Posterior vena cava (tissue), 2 donors: ENCODE measurements around the gene AIG1. TPM values are rescaled to one million over a fixed set of nuclear protein-coding genes. Genes with fewer than 3 reads are reported as not detected.
"Not testable (repeated sequence)": the region's sequence is repeated elsewhere in the genome, so short reads cannot be mapped to it uniquely, and the experiment has no call there.

ENCODE experiments used
- DNase-seq: peaks from one replicate; pipeline ENCODE4 v3.0.0-alpha.2; 2020; ENCODE audit warnings: low spot score
- intact Hi-C, 2 donors: fragments of 100-400 bp; cut with DNase I; formaldehyde crosslinking; loops; one replicate each; pipeline versions ENCODE4 v1.14.1 to v1.14.2; 2022 to 2023
- total RNA-seq, 2 donors: library from RNA; stranded (reverse); fragmentation: NEBNext Ultra II Directional; extraction: Animal tissue kit (Norgen Biotek cat#: 25700); gene quantifications; one replicate each; pipeline ENCODE4 v1.2.1, GENCODE V29; 2021
- donor health status: DM: yes; HTN: yes; CAD: no.
- donor health status: DM: yes; HTN: yes; CAD: no.

The AIG1 gene
- total RNA-seq, 2 donors from 2014 or later = 25.8 to 32.7 TPM

DNA sequence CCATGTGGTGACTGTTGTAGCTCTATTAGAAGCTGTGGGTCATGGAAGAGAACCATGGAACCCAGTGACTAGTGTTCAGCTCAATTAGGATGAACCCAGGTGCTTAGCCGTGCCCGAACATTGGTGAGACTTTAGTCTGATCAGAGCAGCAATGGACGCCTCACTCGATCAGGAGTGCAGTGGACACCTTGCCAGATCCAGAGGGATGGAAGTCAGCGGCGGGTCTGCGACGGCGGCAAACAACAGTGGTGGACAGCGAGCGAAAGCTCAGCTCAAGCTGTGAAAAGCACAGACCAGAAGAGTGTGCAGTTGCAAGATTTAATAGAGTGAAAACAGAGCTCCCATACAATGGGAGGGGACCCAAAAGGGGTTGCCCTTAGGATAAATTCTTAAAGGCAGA lies 26.6 kb downstream of the AIG1 start:
- intact Hi-C loops, DNase-seq: not testable (repeated sequence)

DNA sequence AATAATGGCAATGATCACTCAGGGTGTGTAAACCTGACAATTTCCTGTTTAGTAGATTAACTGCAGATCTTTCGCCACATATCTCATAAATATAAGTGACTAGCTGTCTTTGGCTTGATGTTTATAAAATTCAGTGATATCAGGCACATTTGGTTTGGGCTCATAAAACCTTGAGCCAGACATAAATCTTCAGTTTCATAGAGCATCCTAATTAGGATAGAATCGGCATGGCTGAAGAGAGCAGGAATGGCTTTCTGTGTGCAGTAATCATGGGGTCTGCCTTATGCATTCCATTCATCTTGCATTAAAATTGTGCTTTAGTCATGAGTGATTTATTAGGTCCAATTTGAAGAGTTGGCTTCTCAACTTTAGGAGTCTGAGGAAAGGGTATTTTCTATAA lies 27.2 kb downstream of the AIG1 start:
- intact Hi-C loops = no loop called here
- no peak for DNase-seq

- no peak for DNase-seq
- intact Hi-C loops = no loop called here
Observed at GRCh38 chr6:143090314-143091044, 29.8 kb downstream of the AIG1 start.

- no peak for DNase-seq
- intact Hi-C loops = no loop called here
Observed at GRCh38 chr6:143092768-143093167, 32.1 kb downstream of the AIG1 start.

DNA sequence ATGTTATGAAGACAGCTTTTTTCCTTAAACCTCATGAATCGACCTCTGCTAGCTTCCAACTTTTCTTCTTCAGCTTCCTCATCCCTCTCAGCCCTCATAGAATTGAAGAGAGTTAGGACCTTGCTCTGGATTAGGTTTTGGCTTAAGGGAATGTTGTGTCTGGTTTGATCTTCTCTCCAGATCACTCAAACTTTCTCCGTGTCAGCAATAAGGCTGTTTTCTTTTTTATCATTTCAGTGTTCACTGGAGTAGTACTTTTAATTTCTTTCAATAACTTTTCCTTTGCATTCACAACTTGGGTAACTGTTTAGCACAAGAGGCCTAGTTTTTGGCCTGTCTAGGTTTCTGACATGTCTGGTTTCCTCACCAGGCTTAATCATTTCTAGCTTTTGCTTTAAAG lies 32.6 kb downstream of the AIG1 start:
- no peak for DNase-seq

DNA sequence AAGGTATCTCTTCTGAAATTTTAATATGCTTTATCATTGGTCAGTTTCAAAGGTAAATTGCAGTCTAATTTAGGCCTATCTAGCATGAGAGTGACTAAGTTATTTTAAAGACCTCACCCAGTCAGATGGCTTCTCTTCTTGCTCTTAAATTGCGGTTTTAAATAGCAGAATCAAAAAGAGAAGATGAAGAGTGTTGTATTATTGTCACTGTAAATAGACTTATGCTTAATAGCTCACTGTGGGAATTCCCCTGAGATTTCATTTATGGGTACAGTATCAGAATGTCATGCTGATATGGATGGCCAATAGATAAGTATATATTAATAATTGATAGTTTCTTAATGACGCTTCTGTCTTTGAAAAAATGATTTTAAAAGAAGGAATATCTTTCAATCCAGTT lies 35.7 kb downstream of the AIG1 start:
- no peak for DNase-seq
- intact Hi-C loops = no loop called here

More for the DNA sequence above, 32.6 kb downstream of the AIG1 start:
- intact Hi-C loops = no loop called here

DNA sequence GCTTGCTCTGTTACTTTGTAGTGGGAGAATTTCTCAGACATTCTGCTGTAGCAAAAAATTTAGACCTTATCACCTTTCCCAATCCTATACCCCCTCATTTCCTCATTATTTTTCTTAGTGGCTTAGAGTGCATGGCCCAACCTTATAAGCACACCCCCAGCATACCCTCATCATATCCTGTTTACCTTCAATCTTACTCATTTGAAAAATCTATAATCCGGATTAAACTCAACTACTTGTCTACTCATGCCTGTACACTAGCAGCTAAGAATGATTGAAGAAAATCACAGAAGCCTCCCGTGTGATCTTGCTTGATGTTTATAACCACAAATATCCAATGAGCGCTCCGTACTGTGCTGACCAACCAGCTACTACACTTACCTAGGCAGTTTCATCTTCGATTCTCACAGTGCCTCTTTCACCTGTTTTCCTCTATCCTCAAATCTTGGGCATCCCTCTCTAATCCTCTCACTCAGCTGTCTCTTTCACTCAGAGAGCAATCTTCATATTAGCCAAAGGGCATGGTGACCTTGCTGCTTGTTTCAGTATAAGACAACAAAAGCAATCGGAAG lies 36.6 kb downstream of the AIG1 start:
- intact Hi-C loops = no loop called here
- DNase-seq = no peak

- intact Hi-C loops = no loop called here
- no peak for DNase-seq
Observed at GRCh38 chr6:143098054-143098671, 37.5 kb downstream of the AIG1 start.

GRCh38 chr6:143099647-143100046 lies 39.0 kb downstream of the AIG1 start:
- intact Hi-C loops = no loop called here
- no peak for DNase-seq

- intact Hi-C loops = no loop called here
Observed at GRCh38 chr6:143100429-143100828, 39.7 kb downstream of the AIG1 start.

GRCh38 chr6:143103916-143104315 lies 43.2 kb downstream of the AIG1 start:
- intact Hi-C loops = no loop called here
- DNase-seq = no peak

More at GRCh38 chr6:143100429-143100828, 39.7 kb downstream of the AIG1 start:
- DNase-seq = no peak

- DNase-seq = no peak
- intact Hi-C loops = no loop called here
Observed at GRCh38 chr6:143107440-143107839, 46.8 kb downstream of the AIG1 start.

- no peak for DNase-seq
- intact Hi-C loops = no loop called here
Observed at GRCh38 chr6:143107911-143108761, 47.4 kb downstream of the AIG1 start.

DNA sequence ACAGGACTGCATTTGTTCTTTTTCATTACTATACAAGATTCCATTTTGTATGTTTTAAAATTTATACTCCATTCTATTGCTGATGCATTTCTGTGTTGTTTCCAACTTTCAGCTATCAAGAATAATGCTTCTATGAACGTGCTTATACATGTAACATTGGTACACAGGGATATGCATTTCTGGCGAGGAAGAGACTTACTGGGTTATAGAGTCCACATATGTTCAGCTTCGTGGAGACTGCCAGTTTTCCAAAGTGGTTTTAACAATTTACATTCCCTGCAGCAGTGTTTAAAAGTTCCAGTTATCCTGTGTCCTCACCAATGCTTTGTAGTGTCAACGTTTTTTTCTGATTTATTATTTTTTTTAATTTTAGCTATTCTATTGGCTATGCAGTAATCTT lies 48.5 kb downstream of the AIG1 start:
- intact Hi-C loops = no loop called here
- no peak for DNase-seq

DNA sequence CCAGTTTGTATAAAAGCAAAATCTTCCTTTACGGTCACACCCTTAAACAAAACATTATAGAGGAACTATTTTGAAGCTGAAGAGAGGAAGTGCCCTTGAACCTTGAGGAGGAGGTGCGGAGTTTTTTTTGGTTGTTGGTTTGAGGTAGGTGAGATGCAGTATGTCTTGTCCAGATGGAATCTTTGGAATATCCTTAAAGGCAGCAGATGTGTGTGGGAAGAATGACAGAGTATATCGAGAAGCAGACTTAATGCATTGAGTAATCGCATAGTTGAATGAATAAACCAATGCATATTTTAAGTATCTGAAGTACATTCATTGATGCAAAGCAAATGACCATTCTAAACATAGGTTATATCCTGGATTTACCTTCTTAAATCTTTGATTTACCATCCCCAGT lies 49.9 kb downstream of the AIG1 start:
- intact Hi-C loops = no loop called here
- no peak for DNase-seq

DNA sequence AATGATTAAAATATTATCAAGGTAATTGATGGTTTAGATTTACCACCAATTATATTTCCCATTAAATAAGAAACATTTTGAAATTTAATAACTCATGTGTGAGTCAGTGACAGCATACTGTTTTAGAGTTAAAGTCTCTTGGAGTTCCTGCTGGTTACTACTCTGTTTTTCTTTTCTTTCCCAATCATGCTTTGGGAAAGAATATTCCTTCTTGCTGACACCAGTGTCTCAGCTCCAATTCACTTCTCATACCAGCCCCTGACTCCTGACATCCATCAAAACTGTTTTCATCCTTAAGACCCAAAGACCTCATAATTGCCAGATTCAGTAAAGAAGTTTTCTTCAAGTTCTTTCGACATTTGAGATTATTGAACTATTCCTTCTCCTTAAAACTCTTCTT lies 50.3 kb downstream of the AIG1 start:
- intact Hi-C loops = no loop called here
- no peak for DNase-seq

GRCh38 chr6:143111443-143111842 lies 50.8 kb downstream of the AIG1 start:
- intact Hi-C loops = no loop called here
- no peak for DNase-seq

DNA sequence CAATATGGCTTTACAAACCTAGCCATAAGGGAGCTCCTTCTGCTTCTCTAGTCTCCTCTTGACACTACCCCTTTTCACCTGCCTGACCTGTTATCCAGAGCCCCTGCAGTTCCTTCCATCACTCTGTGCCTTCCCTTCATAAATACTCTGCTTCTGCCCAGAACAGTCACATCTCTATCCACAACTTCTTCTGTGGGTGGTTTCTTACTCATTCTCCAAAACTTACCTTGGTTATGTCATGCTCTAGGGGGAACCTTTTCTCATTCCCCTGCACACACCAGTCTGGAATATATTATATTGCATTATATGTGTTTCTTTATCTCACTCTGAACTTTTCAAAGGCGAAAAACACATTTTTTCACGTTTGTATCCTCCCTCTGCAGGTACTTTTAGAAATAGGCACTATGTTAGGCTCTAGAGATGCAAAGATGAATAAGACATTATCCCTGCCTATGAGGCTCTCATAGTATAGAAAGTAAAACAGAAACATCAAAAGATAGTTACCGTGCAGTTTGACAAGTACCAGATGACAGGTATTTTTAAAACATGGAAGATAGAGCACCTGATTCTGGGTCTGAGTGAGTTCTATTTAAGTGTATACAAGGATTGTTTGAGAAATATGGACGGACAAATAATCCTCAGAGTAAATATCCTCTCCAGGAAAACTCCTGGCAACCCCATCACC lies 51.5 kb downstream of the AIG1 start:
- intact Hi-C loops = no loop called here
- no peak for DNase-seq

GRCh38 chr6:143112837-143113236 lies 52.1 kb downstream of the AIG1 start:
- intact Hi-C loops = no loop called here
- no peak for DNase-seq
